NK-92 treated with Interleukin-12 subunit alpha and Interleukin-12 subunit beta, amount 100 ng/mL, for 24 hours (cell line): ENCODE data around the gene SMIM14.

Source experiments
- DNase-seq: peaks from one replicate; lab custom pipeline; 2025; lab: John Stamatoyannopoulos, UW

SMIM14 gene

GRCh38 chr4:39497909-39498726, 140.5 kb downstream of the SMIM14 start:
- no peak for DNase-seq
